SU-DHL-6 (cell line): ENCODE results near the gene PLEKHF1.

Experiments
- H2AFZ ChIP-seq: fragments of 200-600 bp; sonication (generic); 2 replicates; pipeline ENCODE4 v1.6.1; 2014; ENCODE audit warnings: low read depth, mild to moderate bottlenecking, moderate library complexity, mixed read lengths, antibody characterized with exemption, low read length; ENCODE audit not compliant: severe bottlenecking
- H3F3A ChIP-seq: fragments of 200-600 bp; shearing (Covaris generic); 2 replicates; pipeline ENCODE4 v1.6.0; 2016; ENCODE audit warnings: antibody characterized with exemption, mild to moderate bottlenecking; ENCODE audit not compliant: insufficient read depth
- H3K27ac ChIP-seq: fragments of 200-600 bp; sonication (generic); 2 replicates; pipeline ENCODE4 v1.5.1; 2016; ENCODE audit warnings: low read depth, mild to moderate bottlenecking, low read length, moderate library complexity, mixed read lengths
- H3K27me3 ChIP-seq: fragments of 200-600 bp; sonication (generic), shearing (Covaris generic); 2 replicates; pipeline ENCODE4 v1.6.0; 2014; ENCODE audit warnings: mild to moderate bottlenecking, low read length
- H3K36me3 ChIP-seq: fragments of 200-600 bp; sonication (generic); 2 replicates; pipeline ENCODE4 v1.6.1; 2014; ENCODE audit warnings: mild to moderate bottlenecking, low read length, mixed read lengths
- H3K4me2 ChIP-seq: fragments of 300-600, 200-600 bp; shearing (Covaris generic), sonication (generic); 2 replicates; pipeline ENCODE4 v1.6.0; 2014; ENCODE audit warnings: low read length, low read depth, mild to moderate bottlenecking; ENCODE audit not compliant: poor library complexity, severe bottlenecking
- H3K4me3 ChIP-seq: fragments of 200-600 bp; sonication (generic); 2 replicates; pipeline ENCODE4 v1.5.1; 2014; ENCODE audit warnings: antibody characterized with exemption, low read length, mild to moderate bottlenecking, mixed read lengths; ENCODE audit not compliant: insufficient read depth, poor library complexity, severe bottlenecking
- H3K79me2 ChIP-seq: fragments of 200-600 bp; sonication (generic); 2 replicates; pipeline ENCODE4 v1.6.1; 2014; ENCODE audit warnings: mild to moderate bottlenecking, low read length, moderate library complexity; ENCODE audit not compliant: insufficient read depth
- H3K9ac ChIP-seq: fragments of 200-600 bp; sonication (generic); 2 replicates; pipeline ENCODE4 v1.7.0; 2014; ENCODE audit warnings: mild to moderate bottlenecking, low read length
- H3K9me2 ChIP-seq: fragments of 200-600 bp; sonication (generic); replicated peaks from 2 replicates; pipeline ENCODE4 v1.6.1; 2014; ENCODE audit warnings: low read length; ENCODE audit not compliant: insufficient read depth
- H3K9me3 ChIP-seq: fragments of 200-600 bp; sonication (generic); 2 replicates; pipeline ENCODE4 v1.6.1; 2014; ENCODE audit warnings: low read length, mixed read lengths; ENCODE audit not compliant: insufficient read depth
- H4K20me1 ChIP-seq: fragments of 200-600 bp; sonication (generic); 2 replicates; pipeline ENCODE4 v1.6.1; 2014; ENCODE audit warnings: low read depth, mild to moderate bottlenecking, antibody characterized with exemption, low read length, moderate library complexity, mixed read lengths
- CTCF ChIP-seq: fragments of 200-600 bp; sonication (generic); IDR thresholded peaks from one replicate; pipeline ENCODE4 v1.5.1; 2017; ENCODE audit warnings: antibody characterized with exemption, mild to moderate bottlenecking, low read length, moderate library complexity; ENCODE audit not compliant: insufficient read depth, poor library complexity, severe bottlenecking
- EZH2phosphoT487 ChIP-seq: fragments of 200-600 bp; sonication (generic), shearing (Covaris generic); conservative IDR thresholded peaks from 2 replicates; pipeline ENCODE4 v1.6.1; 2018; ENCODE audit warnings: mild to moderate bottlenecking, antibody characterized with exemption, low read length, moderate library complexity, mixed read lengths

The PLEKHF1 gene

DNA sequence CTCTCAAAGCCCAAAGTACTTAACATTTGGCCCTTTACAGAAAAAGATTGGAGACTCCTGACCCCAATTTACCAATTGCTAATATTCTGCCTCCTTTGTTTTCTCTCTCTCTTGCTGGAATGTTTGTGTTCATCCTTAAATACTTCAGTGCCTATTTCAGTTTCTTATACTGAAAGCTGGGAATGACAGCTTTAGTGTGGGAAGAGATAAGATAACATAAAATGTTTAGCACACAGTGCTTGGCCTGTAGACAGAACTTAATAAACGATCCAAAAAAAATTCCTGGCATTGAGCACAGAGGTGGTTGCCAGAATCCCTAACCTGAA is 3.0 kb upstream of the PLEKHF1 start:
- Histone ChIP-seq H3K9me2 (no peaks in the 10 kb centered on the region), H3F3A (no peaks in the 10 kb centered on the region), H2AFZ (no peak overlapping the region), H3K9ac (no peak overlapping the region), H3K27ac (no peak overlapping the region), H3K27me3 (no peaks in the 10 kb centered on the region), H3K4me3 (no peak overlapping the region), H3K9me3 (no peaks in the 10 kb centered on the region), H3K4me2 (no peak overlapping the region), H4K20me1 (no peaks in the 10 kb centered on the region), H3K36me3 (no peaks in the 10 kb centered on the region), H3K79me2 (no peaks in the 10 kb centered on the region)
- TF ChIP-seq EZH2phosphoT487: no peak
- TF ChIP-seq CTCF: no peak

DNA sequence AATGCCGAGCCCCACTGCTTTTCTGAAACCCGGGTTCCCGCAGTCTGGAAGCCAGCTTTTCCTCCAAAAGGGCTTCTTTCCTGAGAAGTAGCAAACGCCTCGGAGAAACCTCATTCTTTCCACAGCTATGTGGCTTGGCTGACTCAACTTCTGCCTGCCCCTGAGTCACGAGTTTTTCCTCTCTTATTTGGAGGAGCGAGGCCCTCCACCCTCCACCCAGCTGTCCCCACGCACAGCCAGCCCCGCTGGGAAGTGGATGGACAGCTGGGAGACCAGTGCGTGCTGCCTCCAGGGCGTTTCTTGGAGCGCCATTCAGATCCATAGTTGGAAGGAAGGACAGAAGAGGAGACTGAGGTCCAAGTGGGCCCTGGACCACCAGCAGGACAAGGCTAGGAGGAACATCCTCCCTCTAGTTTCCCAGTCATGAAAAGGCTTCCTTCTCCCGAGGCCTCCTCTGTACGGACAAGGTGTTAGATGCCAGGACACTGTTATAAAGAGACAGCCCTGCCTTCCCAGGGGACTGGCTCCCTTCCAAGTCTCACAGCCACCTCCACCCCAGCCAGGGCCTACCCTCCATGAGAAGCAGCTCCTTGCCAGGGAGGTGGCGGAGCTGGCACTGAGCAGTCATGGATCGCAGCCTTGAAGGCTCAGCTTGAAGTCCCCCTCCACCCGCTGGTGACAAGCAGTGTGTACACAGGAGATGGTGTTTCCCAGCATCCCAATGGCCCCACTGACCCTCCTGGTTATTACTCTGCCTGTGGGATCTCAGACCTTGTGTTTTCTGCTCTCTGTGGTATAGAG is 2.5 kb upstream of the PLEKHF1 start:
- TF ChIP-seq CTCF: no peak
- no peaks in the 10 kb centered on the region for H3F3A ChIP-seq
- H3K4me2 ChIP-seq: no peak overlapping the region

DNA sequence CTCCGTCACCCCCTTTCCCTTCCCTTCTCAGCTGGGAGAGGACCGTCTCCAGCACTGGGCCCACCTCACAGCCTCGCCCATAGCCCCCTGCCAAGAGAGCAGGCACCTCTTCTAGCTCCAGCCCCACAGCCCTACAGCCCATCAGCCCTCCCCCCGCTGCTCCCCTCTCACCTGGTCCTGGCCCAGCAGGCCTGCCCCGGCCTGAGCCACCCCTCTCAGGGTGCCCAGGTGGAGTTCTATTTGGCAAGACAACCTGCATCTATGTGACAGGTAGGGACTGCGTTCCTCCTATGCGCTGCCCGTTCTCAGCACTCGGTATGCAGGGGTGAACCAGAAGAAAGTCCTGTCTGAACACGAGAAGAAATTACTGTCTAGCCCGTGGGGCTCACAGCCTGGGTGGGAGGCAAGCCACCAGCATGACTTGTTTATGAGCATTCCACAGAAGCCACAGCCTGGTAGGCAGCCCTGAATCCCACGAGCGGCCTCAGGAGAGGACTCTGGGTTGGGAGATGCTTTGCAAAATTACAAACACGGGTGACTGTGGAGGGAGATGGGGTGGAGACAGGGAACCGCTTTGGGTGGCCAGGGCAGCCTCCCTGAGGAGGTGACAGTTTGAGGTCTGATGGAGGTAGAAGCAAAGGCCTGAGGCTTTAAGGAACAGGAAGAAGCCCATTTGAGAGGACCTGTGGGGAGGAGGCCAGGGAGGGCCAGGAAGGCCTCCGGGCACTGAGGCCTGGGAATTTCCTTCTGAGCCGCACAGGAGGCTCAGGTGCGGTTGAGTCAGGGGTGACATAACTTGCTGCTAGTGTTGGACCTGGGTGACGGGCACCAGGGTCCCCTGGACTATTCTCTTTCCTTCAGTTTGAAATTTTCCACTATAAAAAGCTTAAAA is 1.2 kb upstream of the PLEKHF1 start:
- Histone ChIP-seq H3K9ac (peak overlapping the region; percentile 67), H3K9me2 (no peaks in the 10 kb centered on the region), H3K79me2 (no peaks in the 10 kb centered on the region), H3K9me3 (no peaks in the 10 kb centered on the region), H3K36me3 (no peaks in the 10 kb centered on the region), H3K4me2 (peak overlapping the region; percentile 62), H3K27me3 (no peaks in the 10 kb centered on the region), H3K27ac (no peak overlapping the region), H2AFZ (peak overlapping the region; percentile 78), H3K4me3 (no peak overlapping the region), H3F3A (no peaks in the 10 kb centered on the region), H4K20me1 (no peaks in the 10 kb centered on the region)
- TF ChIP-seq EZH2phosphoT487 (no peak), CTCF (no peak)

More for the DNA sequence above, 2.5 kb upstream of the PLEKHF1 start:
- Histone ChIP-seq H2AFZ (no peak overlapping the region), H3K79me2 (no peaks in the 10 kb centered on the region), H3K9me3 (no peaks in the 10 kb centered on the region), H3K27ac (no peak overlapping the region), H3K9me2 (no peaks in the 10 kb centered on the region), H3K4me3 (no peak overlapping the region), H4K20me1 (no peaks in the 10 kb centered on the region), H3K36me3 (no peaks in the 10 kb centered on the region), H3K27me3 (no peaks in the 10 kb centered on the region), H3K9ac (no peak overlapping the region)
